Glutamatergic neuron (in vitro differentiated cells): ENCODE measurements around the gene CNKSR1. TPM values are rescaled to one million over a fixed set of nuclear protein-coding genes. Genes with fewer than 3 reads are reported as not detected.

Experiments used
- DNase-seq: peaks from one replicate; pipeline ENCODE4 v3.0.0; 2022
- H3K27ac Mint-ChIP-seq: one replicate; pipeline ENCODE4 v1.8.0; 2020; ENCODE audit warnings: mild to moderate bottlenecking, mixed read lengths, inconsistent platforms; ENCODE audit not compliant: unreplicated experiment
- H3K27me3 Mint-ChIP-seq: one replicate; pipeline ENCODE4 v1.8.0; 2020; ENCODE audit warnings: mild to moderate bottlenecking, moderate library complexity, mixed read lengths, inconsistent platforms; ENCODE audit not compliant: unreplicated experiment
- H3K36me3 Mint-ChIP-seq: one replicate; pipeline ENCODE4 v1.8.0; 2020; ENCODE audit warnings: mild to moderate bottlenecking, mixed read lengths, inconsistent platforms; ENCODE audit not compliant: unreplicated experiment
- H3K4me1 Mint-ChIP-seq: one replicate; pipeline ENCODE4 v1.8.0; 2020; ENCODE audit warnings: mild to moderate bottlenecking, low read depth, mixed read lengths, inconsistent platforms; ENCODE audit not compliant: unreplicated experiment
- H3K4me3 Mint-ChIP-seq: one replicate; pipeline ENCODE4 v1.8.0; 2020; ENCODE audit warnings: mild to moderate bottlenecking, mixed read lengths, inconsistent platforms; ENCODE audit not compliant: unreplicated experiment
- H3K9me3 Mint-ChIP-seq: one replicate; pipeline ENCODE4 v1.8.0; 2020; ENCODE audit warnings: mild to moderate bottlenecking, moderate library complexity, mixed read lengths, inconsistent platforms; ENCODE audit not compliant: unreplicated experiment
- total RNA-seq: library from RNA; stranded (reverse); fragmentation: NEBNext Ultra II Directional; extraction: Animal tissue kit (Norgen Biotek cat#: 25700); gene quantifications from one replicate; pipeline ENCODE4 v1.2.1, GENCODE V29; 2021; ENCODE audit not compliant: unreplicated experiment
- TF ChIP-seq, protein P1 (sequence below): fragments of 200-600 bp; sonication (generic); IDR thresholded peaks from one replicate; pipeline ENCODE4 v1.5.0; 2021; ENCODE audit not compliant: partially characterized antibody, unreplicated experiment

CNKSR1 gene
- total RNA-seq, 1 donor from 2014 or later: 9.9 TPM

DNA sequence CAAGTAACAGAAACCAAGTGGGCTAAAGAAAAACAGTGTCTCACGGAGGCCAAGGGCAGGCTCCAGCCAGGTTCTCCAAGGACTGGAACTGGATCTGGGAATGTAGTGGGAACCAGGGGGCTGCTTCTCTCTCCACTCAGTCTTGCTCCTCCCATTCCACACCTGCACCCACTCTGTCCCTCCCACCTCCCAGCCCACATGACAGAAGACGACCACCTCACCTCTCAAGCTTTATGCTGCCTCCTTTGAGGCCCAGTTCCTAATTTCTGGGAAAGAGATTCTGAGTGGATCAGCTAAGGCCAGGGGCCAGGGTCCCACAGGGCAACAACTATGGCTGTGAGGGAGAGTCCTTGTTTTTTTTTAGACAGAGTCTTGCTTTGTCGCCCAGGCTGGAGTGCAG lies 38.0 kb downstream of the CNKSR1 start:
- DNase-seq: no peak
- Mint-ChIP-seq H3K4me3 (no peak overlapping the region), H3K27ac (no peak overlapping the region), H3K27me3 (no peaks in the 10 kb centered on the region), H3K4me1 (peaks cover 5% of the 10 kb centered on the region), H3K9me3 (no peaks in the 10 kb centered on the region), H3K36me3 (no peaks in the 10 kb centered on the region)
- TF ChIP-seq, protein P1, sequence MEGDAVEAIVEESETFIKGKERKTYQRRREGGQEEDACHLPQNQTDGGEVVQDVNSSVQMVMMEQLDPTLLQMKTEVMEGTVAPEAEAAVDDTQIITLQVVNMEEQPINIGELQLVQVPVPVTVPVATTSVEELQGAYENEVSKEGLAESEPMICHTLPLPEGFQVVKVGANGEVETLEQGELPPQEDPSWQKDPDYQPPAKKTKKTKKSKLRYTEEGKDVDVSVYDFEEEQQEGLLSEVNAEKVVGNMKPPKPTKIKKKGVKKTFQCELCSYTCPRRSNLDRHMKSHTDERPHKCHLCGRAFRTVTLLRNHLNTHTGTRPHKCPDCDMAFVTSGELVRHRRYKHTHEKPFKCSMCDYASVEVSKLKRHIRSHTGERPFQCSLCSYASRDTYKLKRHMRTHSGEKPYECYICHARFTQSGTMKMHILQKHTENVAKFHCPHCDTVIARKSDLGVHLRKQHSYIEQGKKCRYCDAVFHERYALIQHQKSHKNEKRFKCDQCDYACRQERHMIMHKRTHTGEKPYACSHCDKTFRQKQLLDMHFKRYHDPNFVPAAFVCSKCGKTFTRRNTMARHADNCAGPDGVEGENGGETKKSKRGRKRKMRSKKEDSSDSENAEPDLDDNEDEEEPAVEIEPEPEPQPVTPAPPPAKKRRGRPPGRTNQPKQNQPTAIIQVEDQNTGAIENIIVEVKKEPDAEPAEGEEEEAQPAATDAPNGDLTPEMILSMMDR: no peak

DNA sequence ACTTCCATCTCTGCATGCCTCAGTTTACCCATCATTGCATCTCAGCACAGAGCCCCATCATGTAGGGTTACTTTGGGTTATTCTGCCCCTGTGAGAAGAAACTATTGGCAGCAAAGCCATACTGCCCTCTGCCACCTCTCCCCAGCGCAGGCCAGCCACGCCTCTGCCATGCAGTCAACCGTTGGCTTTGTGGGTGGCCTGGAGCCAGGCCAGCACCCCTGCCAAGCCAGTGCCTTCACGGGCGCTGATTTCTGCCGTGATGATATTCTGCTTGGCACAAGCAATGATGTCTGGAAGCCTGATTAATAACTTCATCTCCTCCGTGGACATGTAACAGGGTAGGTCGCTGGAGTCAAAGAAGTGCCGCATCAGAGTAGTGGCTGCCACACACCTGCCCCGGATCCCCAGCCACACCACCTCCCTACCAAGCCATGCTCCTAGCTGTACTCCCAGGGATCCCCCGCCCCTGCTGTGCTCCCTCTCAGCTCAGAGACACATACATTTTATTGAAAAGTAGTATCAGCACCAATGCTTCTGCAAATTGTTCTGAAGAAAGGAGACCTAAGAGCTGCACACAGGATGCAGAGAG lies 41.7 kb downstream of the CNKSR1 start:
- TF ChIP-seq, protein P1: no peak
- H3K4me3 Mint-ChIP-seq: no peak overlapping the region
- H3K9me3 Mint-ChIP-seq: no peaks in the 10 kb centered on the region
- no peak for DNase-seq
- H3K36me3 Mint-ChIP-seq: no peaks in the 10 kb centered on the region
- H3K27ac Mint-ChIP-seq: no peak overlapping the region
- peaks cover 5% of the 10 kb centered on the region for H3K27me3 Mint-ChIP-seq
- H3K4me1 Mint-ChIP-seq: peaks cover 4% of the 10 kb centered on the region

DNA sequence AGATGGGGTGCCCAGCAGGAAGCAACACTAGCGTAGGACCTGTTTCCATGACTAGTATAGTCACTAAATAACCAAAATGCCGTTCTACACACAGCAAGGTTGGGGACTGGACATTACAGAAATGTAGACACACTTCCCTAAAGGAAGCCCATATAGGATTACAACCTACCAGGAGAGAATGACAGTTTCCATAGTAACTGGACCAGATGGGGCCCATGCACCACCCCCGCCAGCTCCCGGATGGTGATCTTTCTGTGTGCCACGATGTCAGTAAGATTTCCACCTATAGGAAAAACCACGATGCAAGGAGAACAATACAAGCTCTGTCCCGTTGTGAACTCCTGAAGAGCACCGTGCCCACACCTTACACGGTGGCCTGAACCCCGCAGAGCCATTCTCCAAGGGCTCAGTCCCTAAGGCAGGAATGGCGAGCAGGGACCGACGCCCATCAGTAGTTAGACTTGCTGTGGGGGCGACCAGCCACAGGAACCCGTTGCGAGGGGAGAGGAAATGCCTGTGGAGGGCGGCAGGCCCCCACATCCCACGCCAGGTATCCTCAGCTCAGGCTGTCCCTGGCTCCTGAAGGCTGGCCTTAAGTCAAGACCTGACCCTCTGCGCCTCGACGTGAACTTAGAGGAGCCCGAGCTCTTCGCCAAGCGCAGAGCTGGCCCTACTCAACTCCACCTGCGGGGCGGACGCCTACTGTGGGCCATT lies 43.1 kb downstream of the CNKSR1 start:
- Mint-ChIP-seq H3K27me3 (peaks cover 5% of the 10 kb centered on the region), H3K36me3 (no peaks in the 10 kb centered on the region), H3K4me3 (peak overlapping the region; percentile 61), H3K27ac (peak overlapping the region; percentile 85), H3K9me3 (no peaks in the 10 kb centered on the region), H3K4me1 (peaks cover 4% of the 10 kb centered on the region)
- TF ChIP-seq, protein P1: no peak
- peak; percentile 52 for DNase-seq

DNA sequence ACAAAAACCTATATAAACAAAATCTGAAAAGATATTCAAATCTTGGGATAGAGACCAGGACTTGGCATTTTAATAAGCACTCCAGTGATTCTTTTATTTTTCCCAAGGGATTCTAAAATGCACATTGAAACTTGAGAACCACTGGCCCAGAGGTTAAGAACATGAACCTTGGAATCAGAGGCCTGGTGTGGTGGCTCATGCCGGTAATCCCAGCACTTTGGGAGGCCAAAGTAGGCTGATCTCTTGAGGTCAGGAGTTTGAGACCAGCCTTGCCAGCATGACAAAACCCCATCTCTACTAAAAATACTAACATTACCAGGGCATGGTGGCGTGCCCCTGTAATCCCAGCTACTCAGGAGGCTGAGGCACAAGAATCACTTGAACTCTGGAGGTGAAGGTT lies 43.8 kb downstream of the CNKSR1 start:
- H3K27me3 Mint-ChIP-seq: peaks cover 8% of the 10 kb centered on the region
- H3K4me3 Mint-ChIP-seq: no peak overlapping the region
- H3K9me3 Mint-ChIP-seq: peaks cover 3% of the 10 kb centered on the region
- no peak overlapping the region for H3K27ac Mint-ChIP-seq
- no peak for DNase-seq
- H3K4me1 Mint-ChIP-seq: peaks cover 6% of the 10 kb centered on the region
- no peaks in the 10 kb centered on the region for H3K36me3 Mint-ChIP-seq
- TF ChIP-seq, protein P1: no peak

DNA sequence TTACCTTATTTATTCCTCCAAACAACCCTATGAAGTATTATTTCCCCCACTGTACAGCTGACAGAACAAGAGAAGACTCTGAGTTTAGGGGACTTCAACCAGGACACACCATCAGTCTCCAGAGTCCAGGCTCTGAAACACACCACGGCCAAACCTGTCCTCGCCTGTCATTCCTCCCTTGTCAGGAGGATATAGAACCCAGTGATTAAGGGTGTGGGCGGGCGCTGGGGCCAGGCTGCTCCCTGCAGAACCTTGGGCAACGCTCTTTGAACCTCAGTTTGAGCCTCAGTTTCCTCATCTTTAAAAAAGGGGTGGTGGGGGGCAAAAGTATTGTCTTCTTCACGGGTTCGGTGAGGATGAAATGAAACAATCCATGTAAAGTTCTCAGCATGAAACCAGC lies 47.3 kb downstream of the CNKSR1 start:
- Mint-ChIP-seq H3K4me1 (peaks cover 6% of the 10 kb centered on the region), H3K27ac (no peak overlapping the region), H3K27me3 (peaks cover 8% of the 10 kb centered on the region), H3K4me3 (no peak overlapping the region), H3K9me3 (peaks cover 3% of the 10 kb centered on the region), H3K36me3 (no peaks in the 10 kb centered on the region)
- TF ChIP-seq, protein P1: no peak
- DNase-seq: no peak
